GM18858 (cell line): ENCODE results near the gene HERC2.
"Not testable (repeated sequence)": the region's sequence is repeated elsewhere in the genome, so short reads cannot be mapped to it uniquely, and the experiment has no call there.

Experiments used
- ATAC-seq: cut with Tn5 transposase; IDR thresholded peaks from one replicate; pipeline ENCODE4 v1.9.1; 2021; ENCODE audit not compliant: unreplicated experiment

Gene HERC2

DNA sequence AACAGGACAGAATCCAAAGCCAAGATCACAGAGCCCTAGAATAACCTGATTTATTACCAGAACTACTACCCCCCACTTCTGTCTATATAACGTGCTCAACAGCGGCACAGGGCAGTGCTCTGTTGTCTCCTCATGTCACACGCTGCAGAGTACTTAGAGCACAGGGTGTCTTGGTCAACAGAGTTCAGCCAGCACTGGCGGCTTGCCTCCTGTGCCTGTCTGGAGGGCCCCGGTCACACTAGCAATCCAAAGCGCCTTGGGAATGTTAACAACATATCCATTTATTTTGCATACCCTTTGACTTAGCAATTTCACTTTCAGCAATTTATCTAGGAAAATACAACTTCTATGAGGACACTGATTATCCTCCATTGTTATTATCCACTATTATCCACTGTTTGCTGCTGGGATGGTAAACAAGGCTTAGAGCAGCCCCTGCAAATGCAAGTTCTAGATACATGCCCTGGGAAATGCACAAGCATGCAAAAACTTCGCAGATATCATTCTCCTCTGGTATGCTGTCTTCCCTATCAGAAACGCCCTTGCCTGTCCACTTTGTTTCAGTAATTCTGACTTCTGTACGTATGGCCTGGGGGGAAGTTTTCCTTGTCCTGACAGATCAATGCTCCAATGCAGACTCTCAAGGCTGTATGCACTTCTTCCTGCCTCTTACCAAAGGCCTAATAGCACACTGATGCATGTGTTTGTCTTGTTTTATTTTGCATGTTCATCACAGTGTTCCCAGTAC lies 136.7 kb downstream of the HERC2 start:
- no peak for ATAC-seq

- no peak for ATAC-seq
Observed at GRCh38 chr15:28184166-28184565, 137.8 kb downstream of the HERC2 start.

- ATAC-seq, result no peak
Observed at GRCh38 chr15:28182731-28183130, 139.2 kb downstream of the HERC2 start.

DNA sequence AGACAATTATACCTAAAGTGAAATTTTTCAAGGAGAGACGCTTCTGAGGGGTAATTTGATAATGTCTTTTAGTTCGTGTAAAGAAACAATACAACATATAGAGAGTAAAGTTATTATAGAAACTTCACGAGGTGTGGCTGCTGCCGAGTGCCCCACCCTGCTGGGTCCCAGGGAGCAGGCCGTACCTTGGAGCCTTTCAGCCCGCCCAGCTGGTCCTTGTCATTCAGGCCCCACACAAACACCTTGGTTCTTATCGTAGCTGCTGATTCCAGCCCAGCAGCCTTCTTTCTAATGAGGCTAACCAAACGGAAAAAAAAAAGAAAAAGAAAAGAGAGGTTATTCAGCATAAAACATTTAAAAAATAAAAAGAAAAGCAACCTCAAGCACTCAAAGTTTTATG lies 139.8 kb downstream of the HERC2 start:
- no peak for ATAC-seq

DNA sequence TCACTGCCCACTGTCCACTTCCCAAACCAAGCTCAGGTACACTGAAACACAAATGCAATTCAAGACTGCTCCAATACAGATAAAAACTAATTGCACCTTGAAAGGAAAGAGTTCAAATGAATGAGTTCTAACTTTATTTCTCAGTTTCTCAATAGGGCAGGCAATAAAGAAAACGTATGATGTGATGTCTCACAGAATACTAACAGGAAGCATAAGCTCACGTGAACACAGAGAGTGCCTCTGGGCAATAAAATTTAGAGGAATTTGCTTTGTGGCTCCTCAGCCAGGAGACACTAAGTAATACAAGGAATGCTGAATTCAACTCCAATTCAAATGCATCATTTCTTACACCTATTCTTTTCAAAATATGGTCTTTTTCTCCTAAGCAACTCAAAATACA lies 140.6 kb downstream of the HERC2 start:
- ATAC-seq, result no peak

DNA sequence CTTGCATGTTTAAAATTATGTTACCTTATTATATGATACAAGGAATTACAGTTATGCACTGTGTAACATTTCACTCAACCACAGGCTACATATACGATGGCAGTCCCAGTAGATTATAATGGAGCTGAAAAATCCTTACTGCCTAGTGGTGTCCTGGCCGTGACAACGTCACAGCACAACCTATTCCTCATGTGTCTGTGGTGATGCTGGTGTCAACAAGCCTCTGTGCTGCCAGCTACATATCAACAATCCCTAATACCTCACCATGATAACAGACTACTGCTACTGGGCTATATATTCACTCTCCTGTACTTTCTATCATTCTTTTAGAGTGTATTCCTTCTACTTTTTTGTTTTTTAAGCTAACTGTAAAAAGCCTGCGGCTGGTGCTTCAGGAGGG lies 142.7 kb downstream of the HERC2 start:
- no peak for ATAC-seq

- ATAC-seq, result no peak
Observed at GRCh38 chr15:28178727-28179126, 143.3 kb downstream of the HERC2 start.

DNA sequence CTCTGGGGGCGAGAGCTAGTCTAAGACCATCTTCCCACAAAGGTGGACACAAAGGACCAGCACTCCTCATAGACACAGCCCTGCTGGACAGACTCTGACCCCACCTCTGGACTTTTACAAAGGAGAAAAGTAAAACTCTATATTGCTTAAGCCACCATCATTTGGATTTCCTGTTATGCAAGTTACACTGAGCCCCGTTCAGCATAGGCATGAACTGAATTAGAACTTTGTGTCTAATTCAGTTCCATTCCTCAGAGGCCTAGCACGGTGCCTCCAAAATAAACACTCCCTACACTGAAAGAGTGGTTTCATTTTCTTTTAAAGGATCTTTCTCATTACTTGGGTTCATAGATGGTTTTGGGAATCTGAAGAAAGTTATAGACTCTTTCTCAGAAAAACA lies 143.7 kb downstream of the HERC2 start:
- ATAC-seq, result no peak

GRCh38 chr15:28169366-28169765 lies 152.6 kb downstream of the HERC2 start:
- ATAC-seq, result no peak

GRCh38 chr15:28168405-28169121 lies 153.4 kb downstream of the HERC2 start:
- ATAC-seq, result not testable (repeated sequence)

DNA sequence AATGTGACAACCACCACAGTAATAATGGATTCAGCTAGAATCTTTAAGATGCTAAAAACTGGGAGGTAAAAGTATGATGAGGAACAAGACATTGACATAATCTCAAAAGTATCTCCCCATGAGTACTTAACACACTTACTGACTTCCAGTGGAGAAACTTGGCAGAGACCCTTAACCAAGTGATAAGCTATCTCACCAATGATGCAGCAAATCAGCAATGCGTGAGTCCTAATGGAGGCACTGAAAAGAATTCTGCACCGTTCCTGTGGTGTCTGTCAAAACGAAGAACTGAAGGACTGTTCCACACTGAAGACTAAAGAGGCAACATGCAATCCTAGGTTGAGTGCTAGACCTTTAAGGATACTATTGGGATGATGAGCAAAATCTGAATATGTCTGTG lies 154.9 kb downstream of the HERC2 start:
- ATAC-seq, result no peak

- no peak for ATAC-seq
Observed at GRCh38 chr15:28165791-28166190, 156.2 kb downstream of the HERC2 start.

DNA sequence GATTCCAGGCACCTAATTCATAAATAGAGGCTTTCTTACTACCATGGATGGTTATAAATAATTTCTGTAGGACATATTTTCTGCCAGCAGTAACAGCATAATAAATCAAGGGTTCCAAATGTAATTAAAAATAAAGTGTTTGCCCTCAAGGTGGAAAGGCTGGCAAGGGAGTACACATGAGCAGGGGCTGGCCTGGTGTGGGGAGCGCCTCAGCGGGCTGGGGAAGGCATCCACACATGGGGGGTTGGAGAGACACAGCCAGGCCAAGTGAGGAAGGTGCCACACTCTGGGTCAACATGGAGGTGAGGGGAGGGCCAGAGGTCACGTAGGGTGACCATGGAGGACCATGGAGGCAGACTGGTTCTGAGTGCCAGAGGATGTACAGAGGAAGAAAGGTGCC lies 157.1 kb downstream of the HERC2 start:
- no peak for ATAC-seq

DNA sequence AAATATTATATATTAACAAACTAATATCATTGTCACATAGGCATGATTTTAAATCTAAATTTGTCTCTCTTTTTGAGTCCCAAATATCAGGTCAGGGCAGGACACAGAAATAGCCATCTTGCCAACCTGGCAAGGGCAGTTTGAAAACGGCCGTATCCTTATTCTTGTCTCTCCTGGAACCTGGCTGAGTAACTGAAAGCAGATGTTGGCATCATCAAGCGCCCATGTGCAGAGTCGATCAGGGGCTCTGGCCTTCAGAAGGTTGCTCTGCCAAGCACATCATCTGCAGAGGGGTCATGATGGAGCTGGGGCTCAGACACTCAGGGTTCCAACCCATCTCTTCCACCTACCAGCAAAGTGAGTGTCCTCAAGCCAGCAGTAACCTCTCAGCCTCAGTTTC lies 167.7 kb downstream of the HERC2 start:
- ATAC-seq, result no peak

DNA sequence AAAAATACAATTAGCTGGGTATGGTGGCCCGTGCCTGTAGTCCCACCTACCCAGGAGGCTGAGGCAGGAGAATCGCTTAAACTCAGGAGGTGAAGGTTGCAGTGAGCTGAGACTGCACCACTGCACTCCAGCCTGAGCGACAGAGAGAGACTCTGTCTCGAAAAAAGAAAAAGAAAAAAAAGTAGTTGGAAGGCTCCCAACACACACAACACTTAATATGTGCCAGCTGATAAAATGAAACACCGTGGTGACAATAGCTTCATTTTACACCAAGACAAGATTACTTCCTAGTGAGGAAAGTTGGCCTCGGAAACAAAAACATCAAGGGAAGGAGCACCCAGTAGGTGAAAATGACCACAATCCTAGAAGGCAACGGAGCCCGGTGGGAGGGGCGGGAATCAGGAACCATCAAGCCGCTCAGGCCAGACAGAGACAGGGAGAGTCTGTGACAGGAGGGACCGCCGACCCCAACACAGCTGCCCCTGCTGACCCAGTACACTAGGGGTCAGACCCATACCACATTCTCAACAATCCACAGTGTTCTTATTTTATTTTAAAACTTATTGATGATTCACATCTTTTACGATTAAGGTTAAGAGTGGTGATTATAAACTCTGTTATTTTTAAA lies 168.4 kb downstream of the HERC2 start:
- no peak for ATAC-seq

- not testable (repeated sequence) for ATAC-seq
Observed at GRCh38 chr15:28152538-28152923, 169.4 kb downstream of the HERC2 start.

DNA sequence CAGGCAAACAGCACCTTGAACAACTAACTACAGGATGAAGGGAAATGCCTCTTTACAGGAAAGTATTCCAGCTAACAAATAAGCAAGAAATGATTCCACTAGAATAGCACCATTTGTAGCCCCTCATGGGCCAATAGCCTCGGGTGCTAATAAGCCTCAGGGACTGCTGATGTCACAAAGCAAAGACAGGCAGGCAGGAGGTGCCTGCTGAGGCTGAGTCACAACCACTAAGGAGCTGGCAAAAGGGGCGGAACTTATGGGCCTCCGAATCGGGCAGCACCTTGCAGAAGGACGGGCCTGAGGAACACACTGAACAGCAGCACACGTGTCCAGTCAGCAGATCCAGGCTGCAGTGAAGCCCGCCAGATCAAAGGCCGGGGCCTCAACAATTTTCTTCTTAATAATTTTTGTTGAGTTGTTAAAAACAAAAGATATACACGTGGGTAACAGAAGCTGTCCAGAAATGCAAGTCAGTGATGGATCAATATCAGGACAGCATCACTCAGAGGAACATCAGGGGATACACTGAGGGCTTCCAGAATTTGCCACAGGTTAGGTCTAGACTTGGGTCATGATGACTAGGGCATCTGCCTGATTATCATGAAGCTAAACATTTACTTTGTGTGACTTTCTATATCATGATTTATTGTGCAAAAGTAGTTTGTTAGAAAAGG lies 170.0 kb downstream of the HERC2 start:
- not testable (repeated sequence) for ATAC-seq

GRCh38 chr15:28147801-28148200 lies 174.2 kb downstream of the HERC2 start:
- ATAC-seq, result no peak

DNA sequence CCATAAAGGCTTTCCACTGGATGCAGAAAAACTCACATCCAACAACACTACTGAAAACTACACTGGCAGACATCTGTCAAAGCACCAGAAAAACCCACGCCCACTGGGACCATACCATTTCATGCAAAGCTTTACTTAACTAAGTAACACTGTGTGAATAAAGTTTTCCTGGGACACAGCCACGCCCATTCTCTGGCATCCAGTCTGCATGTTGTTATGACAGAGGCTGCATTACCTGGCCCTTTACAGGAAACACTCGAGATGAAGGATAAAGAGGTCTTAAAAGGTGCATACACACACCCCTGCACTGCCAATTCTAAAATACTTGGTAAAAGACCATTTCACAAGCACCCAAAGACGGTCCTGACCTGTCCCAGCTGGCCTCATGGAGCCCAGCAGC lies 176.6 kb downstream of the HERC2 start:
- not testable (repeated sequence) for ATAC-seq

DNA sequence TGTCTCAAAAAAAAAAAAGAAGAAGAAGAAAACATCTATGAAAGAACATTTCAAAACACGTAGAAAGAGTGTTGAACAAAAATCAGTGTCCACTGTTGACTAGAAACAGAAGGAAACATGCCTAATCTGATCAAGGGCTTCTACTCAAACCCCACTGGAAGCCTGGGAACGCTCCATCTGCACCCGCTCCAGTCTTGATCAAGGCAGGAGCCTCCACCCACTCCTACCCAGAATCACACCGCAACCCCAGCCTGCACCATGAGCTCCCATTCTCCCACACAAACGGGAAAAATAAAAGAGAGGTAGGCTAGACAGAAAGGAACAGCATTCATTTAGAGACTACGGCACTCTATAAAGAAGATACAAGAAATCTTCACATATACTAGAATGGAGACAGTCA lies 181.9 kb downstream of the HERC2 start:
- ATAC-seq, result no peak

DNA sequence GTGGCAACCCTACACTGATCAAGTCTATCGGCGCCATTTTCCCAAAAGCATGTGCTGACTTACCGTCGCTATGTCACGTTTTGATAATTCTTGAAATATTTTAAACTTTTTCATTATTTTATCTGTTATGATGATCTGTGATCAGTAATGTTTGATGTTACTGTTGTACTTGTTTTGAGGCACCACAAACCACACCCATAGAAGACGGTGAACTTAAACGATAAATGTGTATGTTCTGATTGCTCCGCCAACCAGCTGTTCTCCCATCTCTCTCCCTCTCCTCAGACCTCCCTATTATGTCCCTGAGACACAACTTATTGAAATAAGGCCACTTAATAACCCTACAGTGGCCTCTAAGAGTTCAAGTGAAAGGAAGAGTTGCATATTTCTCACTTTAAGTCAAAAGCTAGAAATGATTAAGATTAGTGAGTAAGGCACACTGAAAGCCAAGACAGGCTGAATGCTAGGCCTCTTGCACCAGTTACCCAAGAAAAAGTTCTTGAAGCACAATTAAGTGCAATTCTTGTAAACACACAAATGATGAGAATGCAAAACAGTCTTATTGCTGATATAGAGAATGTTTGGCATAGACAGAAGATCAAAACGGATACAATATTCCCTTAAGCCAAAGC lies 184.5 kb downstream of the HERC2 start:
- ATAC-seq, result not testable (repeated sequence)
